GM21737 (cell line): ENCODE results near the gene GAS6.
"Not testable (repeated sequence)": the region's sequence is repeated elsewhere in the genome, so short reads cannot be mapped to it uniquely, and the experiment has no call there.

Source experiments
- ATAC-seq: cut with Tn5 transposase; IDR thresholded peaks from one replicate; pipeline ENCODE4 v1.9.1; 2021; ENCODE audit warnings: mild to moderate bottlenecking, moderate library complexity; ENCODE audit not compliant: unreplicated experiment

Gene GAS6

GRCh38 chr13:113840541-113841352 is 23.1 kb downstream of the GAS6 start:
- no peak for ATAC-seq

- ATAC-seq: no peak
These were observed 24.2 kb downstream of the GAS6 start for GRCh38 chr13:113839536-113840204.

- ATAC-seq: no peak
These were observed 25.1 kb downstream of the GAS6 start for GRCh38 chr13:113838711-113839201.

GRCh38 chr13:113837560-113838355 is 26.1 kb downstream of the GAS6 start:
- ATAC-seq: no peak

GRCh38 chr13:113836768-113837559 is 26.9 kb downstream of the GAS6 start:
- no peak for ATAC-seq

GRCh38 chr13:113835461-113836270 is 28.2 kb downstream of the GAS6 start:
- no peak for ATAC-seq

- no peak for ATAC-seq
These were observed 29.2 kb downstream of the GAS6 start for GRCh38 chr13:113834496-113835200.

GRCh38 chr13:113834006-113834405 is 29.9 kb downstream of the GAS6 start:
- ATAC-seq: not testable (repeated sequence)

GRCh38 chr13:113833111-113833830 is 30.6 kb downstream of the GAS6 start:
- no peak for ATAC-seq

- ATAC-seq: no peak
These were observed 31.2 kb downstream of the GAS6 start for GRCh38 chr13:113832631-113833030.

- ATAC-seq: no peak
These were observed 31.7 kb downstream of the GAS6 start for GRCh38 chr13:113832205-113832604.

GRCh38 chr13:113831061-113831460 is 32.8 kb downstream of the GAS6 start:
- ATAC-seq: no peak

- ATAC-seq: not testable (repeated sequence)
These were observed 33.4 kb downstream of the GAS6 start for GRCh38 chr13:113830426-113830950.

GRCh38 chr13:113828282-113828825 is 35.5 kb downstream of the GAS6 start:
- no peak for ATAC-seq

- ATAC-seq: no peak
These were observed 36.9 kb downstream of the GAS6 start for GRCh38 chr13:113827021-113827420.

GRCh38 chr13:113826446-113826845 is 37.4 kb downstream of the GAS6 start:
- not testable (repeated sequence) for ATAC-seq

- ATAC-seq: no peak
These were observed 38.0 kb downstream of the GAS6 start for GRCh38 chr13:113825841-113826240.

- no peak for ATAC-seq
These were observed 40.1 kb downstream of the GAS6 start for GRCh38 chr13:113823771-113824170.
